Esophagus (tissue), 2 donors: ENCODE data around the gene TMA16. TPM values are rescaled to one million over a fixed set of nuclear protein-coding genes. Genes with fewer than 3 reads are reported as not detected.
"Not testable (repeated sequence)": the region's sequence is repeated elsewhere in the genome, so short reads cannot be mapped to it uniquely, and the experiment has no call there.

ENCODE experiments used
- H3K27ac ChIP-seq, 2 donors: one replicate each; pipeline ENCODE4 v1.5.1; 2013; ENCODE audit warnings: low read depth in 2 of 2, mild to moderate bottlenecking in 2 of 2, inconsistent platforms in 1 of 2, low read length in 1 of 2, moderate library complexity in 1 of 2
- H3K27me3 ChIP-seq, 2 donors: one replicate each; pipeline ENCODE4 v1.6.1; 2013; ENCODE audit warnings: low read length in 2 of 2, control low read depth in 1 of 2, mild to moderate bottlenecking in 1 of 2; ENCODE audit not compliant: insufficient read depth in 2 of 2, control insufficient read depth in 1 of 2
- H3K36me3 ChIP-seq, 2 donors: one replicate each; pipeline ENCODE4 v1.6.1; 2013; ENCODE audit warnings: low read length in 1 of 2; ENCODE audit not compliant: control insufficient read depth in 2 of 2, insufficient read depth in 2 of 2
- H3K4me1 ChIP-seq, 2 donors: one replicate each; pipeline ENCODE4 v1.6.1; 2013; ENCODE audit warnings: low read length in 1 of 2; ENCODE audit not compliant: control insufficient read depth in 2 of 2, insufficient read depth in 2 of 2
- H3K4me3 ChIP-seq, 2 donors: one replicate each; pipeline ENCODE4 v1.5.1; 2013; ENCODE audit warnings: low read length in 2 of 2, mild to moderate bottlenecking in 2 of 2, low read depth in 1 of 2, moderate library complexity in 1 of 2
- H3K9me3 ChIP-seq, 2 donors: one replicate each; pipeline ENCODE4 v1.6.1; 2013; ENCODE audit warnings: mild to moderate bottlenecking in 2 of 2, low read depth in 1 of 2, low read length in 1 of 2, moderate library complexity in 1 of 2; ENCODE audit not compliant: control insufficient read depth in 2 of 2, insufficient read depth in 1 of 2
- WGBS, 2 donors: extraction: QIAGEN DNeasy Blood & Tissue Kit; methylation state at CpG; one replicate each; pipeline ENCODE4 v1.1.7; 2013; 5-methylcytosine and 5-hydroxymethylcytosine counted together
- polyA plus RNA-seq, 2 donors: library from polyadenylated mRNA; stranded (reverse); fragments of 200-250 nt; gene quantifications; one replicate each; pipeline ENCODE4 v1.2.3, GENCODE V29; 2013
- donor health status: healthy with polysubstance abuse.
- donor health status: Bipolar disorder and iron deficiency.

TMA16 gene
- polyA plus RNA-seq, 2 donors: 7.4 to 12.6 TPM

DNA sequence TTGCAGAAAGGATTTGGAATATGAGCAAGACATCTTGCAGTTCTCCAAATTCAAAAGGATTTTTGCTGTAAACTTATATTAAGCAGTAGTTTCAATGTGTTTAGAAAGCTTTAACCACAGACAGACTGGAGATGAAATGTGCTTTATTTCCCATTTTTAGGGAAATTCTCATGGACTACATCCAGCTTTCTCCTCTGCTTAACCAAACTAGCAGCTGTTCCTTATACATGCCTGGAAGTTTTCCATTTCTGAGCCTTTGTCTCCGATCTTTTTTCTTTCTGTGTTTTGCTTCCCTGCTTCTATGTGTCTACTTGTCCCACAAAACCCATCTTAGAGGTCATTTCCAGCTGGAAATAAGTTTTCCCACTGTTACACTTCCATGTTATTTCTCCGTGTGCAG, 41.6 kb downstream of the TMA16 start:
- Histone ChIP-seq H3K36me3 (no peaks in the 10 kb centered on the region), H3K4me1 (no peaks in the 10 kb centered on the region), H3K27ac (no peak overlapping the region), H3K4me3 (no peak overlapping the region), H3K9me3 (no peaks in the 10 kb centered on the region), H3K27me3 (no peaks in the 10 kb centered on the region)
- WGBS, 2 donors: 65 to 68% methylated on average over 2 of the region's 2 CpGs

DNA sequence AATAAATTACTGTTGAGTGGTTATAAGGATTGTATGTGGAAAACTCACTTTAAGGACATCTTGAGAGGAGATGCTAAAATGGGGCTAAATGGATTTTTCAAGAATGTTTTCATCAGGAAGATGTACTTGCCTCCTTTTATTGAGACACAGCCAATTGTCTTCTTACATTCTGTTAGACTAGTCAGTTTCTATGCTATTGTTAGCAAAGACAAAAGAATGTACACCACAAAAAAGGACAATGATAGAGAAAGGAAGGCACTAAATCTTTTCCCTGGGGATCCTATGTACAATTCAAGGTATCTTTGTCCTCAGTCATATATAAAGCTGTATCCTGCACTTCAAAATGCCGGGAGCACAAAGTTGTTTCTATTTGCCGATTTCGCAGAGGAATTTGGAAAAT, 42.6 kb downstream of the TMA16 start:
- 94 to 95% methylated on average over 3 of the region's 3 CpGs for WGBS, 2 donors

DNA sequence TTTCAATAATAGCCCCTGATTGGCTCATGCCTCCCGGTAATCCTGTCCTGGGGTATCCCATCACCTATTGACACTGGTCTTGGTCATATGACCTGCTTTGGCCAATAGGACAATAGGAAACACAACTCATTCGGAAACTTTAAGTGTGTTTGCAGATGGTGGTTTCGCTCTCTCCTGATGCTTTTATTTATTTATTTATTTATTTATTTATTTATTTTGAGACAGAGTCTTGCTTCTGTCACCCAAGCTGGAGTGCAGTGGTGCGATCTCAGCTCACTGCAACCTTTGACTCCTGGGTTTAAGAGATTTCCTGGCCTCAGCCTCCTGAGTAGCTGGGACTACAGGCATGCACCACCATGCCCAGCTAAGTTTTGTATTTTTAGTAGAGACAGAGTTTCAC, 44.3 kb downstream of the TMA16 start:
- H3K27ac ChIP-seq, H3K9me3 ChIP-seq, H3K4me1 ChIP-seq, H3K36me3 ChIP-seq, H3K27me3 ChIP-seq, H3K4me3 ChIP-seq: not testable (repeated sequence)
- WGBS, 2 donors: 83 to 95% methylated on average over 4 of the region's 4 CpGs

More for the DNA sequence above, 42.6 kb downstream of the TMA16 start:
- H3K27ac ChIP-seq: no peak overlapping the region
- no peaks in the 10 kb centered on the region for H3K9me3 ChIP-seq
- H3K36me3 ChIP-seq: no peaks in the 10 kb centered on the region
- H3K4me1 ChIP-seq: no peaks in the 10 kb centered on the region
- no peaks in the 10 kb centered on the region for H3K27me3 ChIP-seq
- H3K4me3 ChIP-seq: no peak overlapping the region

DNA sequence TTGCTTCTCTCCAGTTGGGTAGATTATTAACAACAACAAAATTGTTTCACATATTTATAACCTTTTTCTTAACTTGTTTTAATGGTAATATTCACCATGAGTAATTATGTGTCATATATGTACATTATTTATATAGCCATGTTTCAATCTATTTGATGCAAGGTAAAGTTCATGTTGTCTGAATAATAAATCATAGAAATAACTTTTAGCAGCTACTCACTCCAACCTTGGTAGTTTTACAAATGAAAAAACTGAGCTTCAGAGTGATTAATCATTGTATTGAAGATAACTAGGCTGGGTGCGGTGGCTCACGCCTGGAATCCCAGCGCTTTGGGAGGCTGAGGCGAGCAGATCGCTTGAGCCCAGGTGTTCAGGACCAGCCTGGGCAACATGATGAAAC, 46.0 kb downstream of the TMA16 start:
- 87 to 93% methylated on average over 5 of the region's 5 CpGs for WGBS, 2 donors

DNA sequence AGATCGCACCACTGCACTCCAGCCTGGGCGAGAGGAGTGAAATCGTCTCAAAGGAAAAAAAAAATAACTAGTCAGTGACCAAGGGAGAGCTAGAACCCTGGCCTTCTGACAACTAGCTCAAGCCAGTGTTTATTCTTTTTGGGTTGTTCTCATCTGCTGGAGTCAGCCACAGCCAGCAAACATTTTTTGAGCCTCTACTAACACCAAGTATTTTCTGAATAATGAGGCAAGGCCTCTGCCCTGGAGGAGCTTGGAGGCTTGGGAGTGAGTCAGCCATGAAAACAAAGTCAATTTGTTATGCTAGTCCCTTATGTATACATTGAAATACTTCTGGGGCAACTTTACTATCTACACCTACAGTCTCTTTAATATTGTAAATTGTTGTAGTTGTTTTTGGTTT, 46.5 kb downstream of the TMA16 start:
- H3K36me3 ChIP-seq: no peaks in the 10 kb centered on the region
- H3K9me3 ChIP-seq: no peaks in the 10 kb centered on the region
- H3K4me1 ChIP-seq: no peaks in the 10 kb centered on the region
- 67 to 73% methylated on average over 3 of the region's 3 CpGs for WGBS, 2 donors
- H3K4me3 ChIP-seq: no peak overlapping the region
- H3K27ac ChIP-seq: no peak overlapping the region
- no peaks in the 10 kb centered on the region for H3K27me3 ChIP-seq

More for the DNA sequence above, 46.0 kb downstream of the TMA16 start:
- no peaks in the 10 kb centered on the region for H3K4me1 ChIP-seq
- H3K36me3 ChIP-seq: no peaks in the 10 kb centered on the region
- no peaks in the 10 kb centered on the region for H3K27me3 ChIP-seq
- H3K27ac ChIP-seq: no peak overlapping the region
- H3K9me3 ChIP-seq: no peaks in the 10 kb centered on the region
- H3K4me3 ChIP-seq: no peak overlapping the region

DNA sequence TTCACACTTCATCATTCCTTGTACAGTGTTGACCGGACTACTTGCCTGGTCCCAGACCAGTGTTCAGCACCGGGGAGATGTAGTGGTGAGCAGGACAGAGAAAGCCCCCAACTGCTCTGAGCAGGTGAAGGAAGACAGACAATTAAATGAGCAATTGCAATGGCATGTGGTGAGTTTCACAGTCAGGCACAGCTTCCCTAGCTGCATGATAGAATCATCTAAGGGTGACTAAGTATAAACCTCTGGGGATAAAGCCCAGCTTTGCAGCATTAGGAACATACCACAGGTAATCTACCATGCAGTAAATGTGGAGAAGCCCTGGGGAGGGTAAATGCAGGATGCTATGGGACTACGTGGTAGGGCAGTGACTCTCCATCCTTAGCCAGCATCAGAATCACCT, 47.8 kb downstream of the TMA16 start:
- Histone ChIP-seq H3K36me3 (no peaks in the 10 kb centered on the region), H3K27me3 (no peaks in the 10 kb centered on the region), H3K9me3 (no peaks in the 10 kb centered on the region), H3K4me1 (no peaks in the 10 kb centered on the region), H3K27ac (no peak overlapping the region), H3K4me3 (no peak overlapping the region)
- WGBS, 2 donors: 88 to 93% methylated on average over 3 of the region's 3 CpGs

DNA sequence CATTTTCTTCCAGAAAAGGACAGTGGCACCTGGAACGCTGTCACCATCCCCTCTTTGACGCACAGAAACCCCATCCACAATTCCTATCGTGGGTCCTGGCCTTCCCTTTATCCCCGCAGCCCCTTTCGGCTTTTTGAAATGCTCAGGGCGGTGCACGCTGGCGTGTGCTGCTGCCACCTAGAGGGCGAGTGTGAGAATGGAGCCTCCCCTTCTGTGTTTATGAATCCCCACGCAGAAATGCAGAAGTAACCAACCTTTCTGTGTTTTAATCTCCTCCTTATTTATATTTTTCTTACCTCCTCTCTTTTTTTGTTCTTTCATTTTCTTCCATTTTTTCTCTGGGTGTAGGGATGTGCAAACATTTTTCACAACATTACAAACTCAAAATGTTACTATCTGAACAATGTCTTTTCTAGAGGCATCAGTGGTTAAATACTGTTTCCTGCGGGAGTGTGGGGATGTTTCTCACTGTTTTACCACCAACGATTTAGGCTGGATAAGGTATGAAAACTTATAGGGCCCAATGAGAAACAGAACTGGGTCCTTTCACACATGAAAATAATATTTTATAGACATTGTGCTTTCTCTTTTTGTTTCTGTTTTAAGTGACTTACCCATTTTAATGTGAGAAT, 50.0 kb downstream of the TMA16 start:
- no peaks in the 10 kb centered on the region for H3K27me3 ChIP-seq
- H3K27ac ChIP-seq: no peak overlapping the region
- no peaks in the 10 kb centered on the region for H3K9me3 ChIP-seq
- H3K4me1 ChIP-seq: no peaks in the 10 kb centered on the region
- H3K36me3 ChIP-seq: no peaks in the 10 kb centered on the region
- WGBS, 2 donors: 3 to 4% methylated on average over 12 of the region's 12 CpGs
- peak overlapping the region in 1 of 2 donors; percentile 23 for H3K4me3 ChIP-seq

DNA sequence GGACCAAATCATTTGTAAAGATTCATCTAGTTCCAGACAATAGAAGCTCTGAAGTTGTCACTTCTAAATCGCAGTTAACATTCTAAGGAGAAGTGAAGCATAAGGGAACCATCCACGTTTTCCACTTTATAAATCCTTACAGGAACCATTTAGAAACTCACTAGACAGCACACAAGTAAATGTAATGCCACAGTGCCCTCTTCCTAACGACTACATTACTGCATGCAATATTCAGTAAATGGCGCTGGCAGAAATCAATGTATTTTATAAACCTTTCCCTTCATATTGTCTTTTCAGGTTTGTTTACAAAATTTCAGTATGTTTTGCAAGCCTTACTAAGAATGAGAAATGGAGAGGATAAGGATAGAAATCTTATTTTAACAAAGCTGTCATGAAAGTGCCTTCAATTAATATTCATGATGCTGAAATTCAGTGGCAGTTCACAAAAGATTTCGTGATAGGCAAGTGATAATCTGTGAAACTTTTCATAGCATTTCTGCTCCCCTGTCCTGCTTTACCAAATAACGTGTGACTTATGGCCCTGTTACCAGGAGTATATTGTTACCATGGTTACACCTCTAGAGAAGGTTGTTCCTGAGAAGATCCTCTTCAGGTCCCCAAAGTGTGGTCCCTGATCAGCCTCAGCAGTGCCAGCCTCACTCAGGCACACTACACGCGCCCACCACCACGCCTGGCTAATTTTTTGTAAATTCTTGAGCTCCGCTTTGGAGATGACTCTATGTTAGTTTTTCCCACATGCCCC, 54.2 kb downstream of the TMA16 start:
- no peaks in the 10 kb centered on the region for H3K27me3 ChIP-seq
- no peak overlapping the region for H3K4me3 ChIP-seq
- H3K9me3 ChIP-seq: no peaks in the 10 kb centered on the region
- H3K27ac ChIP-seq: no peak overlapping the region
- 44 to 49% methylated on average over 10 of the region's 10 CpGs for WGBS, 2 donors
- no peaks in the 10 kb centered on the region for H3K4me1 ChIP-seq
- no peaks in the 10 kb centered on the region for H3K36me3 ChIP-seq

DNA sequence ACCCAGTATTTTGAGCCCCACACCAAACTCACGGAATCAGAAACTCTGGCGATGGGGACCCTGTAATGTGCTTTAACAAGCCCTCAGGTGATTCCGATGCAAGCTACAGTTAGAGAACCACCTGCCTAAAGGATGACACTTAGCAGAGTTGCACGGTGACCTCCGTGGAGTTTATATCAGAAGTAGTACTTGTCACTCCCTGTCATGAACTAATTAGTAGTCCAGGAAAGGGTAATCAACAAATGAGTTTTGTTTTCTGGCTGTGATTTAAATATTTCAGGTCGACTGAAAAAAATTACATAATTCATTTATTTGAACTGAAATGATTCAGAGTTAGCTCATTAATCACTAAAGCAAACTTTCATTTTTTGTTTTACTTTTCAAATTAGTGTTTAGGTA, 56.4 kb downstream of the TMA16 start:
- Histone ChIP-seq H3K4me1 (no peaks in the 10 kb centered on the region), H3K4me3 (no peak overlapping the region), H3K36me3 (no peaks in the 10 kb centered on the region), H3K27ac (no peak overlapping the region), H3K27me3 (no peaks in the 10 kb centered on the region), H3K9me3 (no peaks in the 10 kb centered on the region)
- 52 to 55% methylated on average over 6 of the region's 6 CpGs for WGBS, 2 donors

DNA sequence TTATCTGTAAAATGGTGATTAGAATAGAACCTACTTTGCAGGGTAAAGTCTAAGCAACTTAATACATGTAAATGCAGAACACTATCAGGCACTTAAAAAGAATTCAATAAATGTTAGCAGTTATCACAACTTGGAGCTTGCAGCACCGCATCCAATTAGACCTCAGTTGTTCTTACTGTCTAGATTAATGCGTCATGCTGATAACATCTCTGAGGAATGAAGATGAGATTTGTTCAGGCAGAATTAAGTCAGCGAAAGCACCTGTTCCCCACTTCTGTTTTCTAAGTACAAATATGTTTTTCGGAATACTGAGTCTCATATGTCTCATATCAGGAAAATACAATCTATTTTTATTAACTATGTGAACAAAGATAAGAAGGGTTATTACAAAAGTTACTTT, 58.7 kb downstream of the TMA16 start:
- WGBS, 2 donors: 73 to 85% methylated on average over 4 of the region's 4 CpGs
- H3K4me3 ChIP-seq: no peak overlapping the region

More for the DNA sequence above, 58.7 kb downstream of the TMA16 start:
- H3K36me3 ChIP-seq: no peaks in the 10 kb centered on the region
- no peaks in the 10 kb centered on the region for H3K4me1 ChIP-seq
- no peaks in the 10 kb centered on the region for H3K9me3 ChIP-seq
- H3K27ac ChIP-seq: no peak overlapping the region
- no peaks in the 10 kb centered on the region for H3K27me3 ChIP-seq
